HCT116 (cell line): ENCODE data around the gene PLCH2. TPM values are rescaled to one million over a fixed set of nuclear protein-coding genes. Genes with fewer than 3 reads are reported as not detected.

Source experiments
- ATAC-seq: fragments of 200-7000 bp; cut with Tn5 transposase; 2 replicates; pipeline ENCODE4 v1.9.1; 2020; ENCODE audit warnings: mild to moderate bottlenecking, moderate library complexity
- BruUV-seq: library from RNA; stranded (reverse); fragments of 400-500 nt; replicated peaks from 2 replicates; lab custom pipeline; 2021; lab: Mats Ljungman, UMichigan
- CTCF ChIA-PET: fragments of 300-600 bp; sonication (Branson Sonifier 250); formaldehyde crosslinking; loops from one replicate; lab custom pipeline; 2021; ENCODE audit warnings: antibody characterized with exemption; lab: Charles Lee
- POLR2A ChIA-PET: fragments of 300-600, 350-600 bp; sonication (Branson Sonifier 250); formaldehyde crosslinking; loops from one replicate; lab custom pipeline; 2021; ENCODE audit warnings: antibody characterized with exemption; lab: Charles Lee
- RAD21 ChIA-PET, 2 experiments: fragments of 300-600 bp; sonication (Branson Sonifier 250); formaldehyde crosslinking; loops; one replicate each; lab custom pipeline; 2023; ENCODE audit warnings: low total read pairs in 2 of 2; ENCODE audit not compliant: uncharacterized antibody in 2 of 2, unreplicated experiment in 2 of 2, low non-redundant PET in 1 of 2; lab: Charles Lee
- DNase-seq: peaks from one replicate; pipeline ENCODE4 v3.0.0-alpha.2; 2010; ENCODE audit warnings: low read depth, low spot score
- H2AFZ ChIP-seq: fragments of 200-600 bp; shearing (Covaris generic), sonication (generic); 2 replicates; pipeline ENCODE4 v1.6.1; 2017; ENCODE audit warnings: low read depth, mixed run types, mixed read lengths, antibody characterized with exemption, low read length; ENCODE audit not compliant: poor library complexity, severe bottlenecking
- H3K27ac ChIP-seq: 2 replicates; pipeline ENCODE4 v1.5.1; 2012; ENCODE audit warnings: low read depth, low read length
- H3K27me3 ChIP-seq: fragments of 200-600 bp; sonication (generic); 2 replicates; pipeline ENCODE4 v1.6.1; 2016; ENCODE audit warnings: mixed run types, low read length, mixed read lengths; ENCODE audit not compliant: insufficient read depth
- H3K36me3 ChIP-seq, 2 experiments: fragments of 200-500 bp in 1 of 2; fragments of 200-600 bp in 1 of 2; sonication (Bioruptor generic) in 1 of 2; sonication (generic) in 1 of 2; 2 replicates each; pipeline versions ENCODE4 v1.5.1 to v1.6.1; 2014 to 2016; ENCODE audit warnings: low read length in 2 of 2, inconsistent platforms in 1 of 2, mixed read lengths in 1 of 2, mixed run types in 1 of 2; ENCODE audit not compliant: insufficient read depth in 2 of 2, control insufficient read depth in 1 of 2
- H3K4me1 ChIP-seq, 2 experiments: fragments of 200-600 bp in 1 of 2; sonication (generic) in 1 of 2; 2 replicates each; pipeline versions ENCODE4 v1.5.1 to v1.6.1; 2012 to 2017; ENCODE audit warnings: low read length in 2 of 2, inconsistent platforms in 1 of 2, mild to moderate bottlenecking in 1 of 2, mixed read lengths in 1 of 2, mixed run types in 1 of 2, moderate library complexity in 1 of 2; ENCODE audit not compliant: insufficient read depth in 2 of 2, control insufficient read depth in 1 of 2
- H3K4me2 ChIP-seq: fragments of 200-600 bp; sonication (generic); 2 replicates; pipeline ENCODE4 v1.6.1; 2017; ENCODE audit warnings: mixed run types, low read length, mixed read lengths
- H3K4me3 ChIP-seq, 2 experiments: fragments of 200-600 bp in 1 of 2; sonication (generic) in 1 of 2; replicated peaks in 1 of 2; 2 replicates each; pipeline ENCODE4 v1.5.1; 2011 to 2016; ENCODE audit warnings: low read length in 2 of 2, control low read depth in 1 of 2, low read depth in 1 of 2, mild to moderate bottlenecking in 1 of 2, mixed read lengths in 1 of 2, mixed run types in 1 of 2
- H3K79me2 ChIP-seq: fragments of 200-600 bp; sonication (generic); 2 replicates; pipeline ENCODE4 v1.6.1; 2017; ENCODE audit warnings: mild to moderate bottlenecking, mixed run types, low read length, moderate library complexity, mixed read lengths; ENCODE audit not compliant: insufficient read depth
- H3K9ac ChIP-seq: fragments of 200-600 bp; sonication (generic); 2 replicates; pipeline ENCODE4 v1.6.1; 2016; ENCODE audit warnings: low read length, mixed read lengths
- H3K9me2 ChIP-seq: fragments of 200-600 bp; sonication (generic), shearing (Covaris generic); 2 replicates; pipeline ENCODE4 v1.6.1; 2017; ENCODE audit warnings: mixed run types, mild to moderate bottlenecking, moderate library complexity; ENCODE audit not compliant: insufficient read depth
- H3K9me3 ChIP-seq, 2 experiments: fragments of 200-500 bp in 1 of 2; fragments of 200-600 bp in 1 of 2; sonication (Bioruptor generic) in 1 of 2; sonication (generic) in 1 of 2; 2 replicates each; pipeline ENCODE4 v1.6.1; 2014 to 2017; ENCODE audit warnings: low read length in 2 of 2, mixed read lengths in 2 of 2, inconsistent platforms in 1 of 2, low read depth in 1 of 2, mild to moderate bottlenecking in 1 of 2, mixed run types in 1 of 2, moderate library complexity in 1 of 2; ENCODE audit not compliant: control insufficient read depth in 1 of 2, insufficient read depth in 1 of 2
- H4K20me1 ChIP-seq: fragments of 200-600 bp; sonication (generic), shearing (Covaris generic); 2 replicates; pipeline ENCODE4 v1.6.1; 2017; ENCODE audit warnings: mixed run types, mild to moderate bottlenecking, moderate library complexity; ENCODE audit not compliant: insufficient read depth
- CBX3 ChIP-seq: IDR thresholded peaks from 2 replicates; pipeline ENCODE4 v1.6.1; 2012; ENCODE audit warnings: low read depth
- CEBPB ChIP-seq: IDR thresholded peaks from 2 replicates; pipeline ENCODE4 v1.6.1; 2012; ENCODE audit warnings: low read depth
- EGR1 ChIP-seq: IDR thresholded peaks from 2 replicates; pipeline ENCODE4 v1.6.1; 2012; ENCODE audit warnings: low read depth
- ELF1 ChIP-seq: IDR thresholded peaks from 2 replicates; pipeline ENCODE4 v1.6.1; 2012; ENCODE audit warnings: low read depth, borderline replicate concordance
- EZH2 ChIP-seq: fragments of 200-600 bp; sonication (generic); IDR thresholded peaks from 2 replicates; pipeline ENCODE4 v1.6.1; 2017; ENCODE audit warnings: antibody characterized with exemption, mixed run types
- FOSL1 ChIP-seq: IDR thresholded peaks from 2 replicates; pipeline ENCODE4 v1.6.1; 2012; ENCODE audit warnings: low read depth
- JUND ChIP-seq: IDR thresholded peaks from 2 replicates; pipeline ENCODE4 v1.6.1; 2012
- POLR2A ChIP-seq: IDR thresholded peaks from 2 replicates; pipeline ENCODE4 v1.7.0; 2011; ENCODE audit warnings: borderline replicate concordance; ENCODE audit not compliant: insufficient read depth, insufficient read length; ENCODE audit errors: extremely low read depth
- POLR2AphosphoS5 ChIP-seq: IDR thresholded peaks from 2 replicates; pipeline ENCODE4 v1.6.1; 2011; ENCODE audit warnings: mild to moderate bottlenecking, low read depth, low read length, moderate library complexity
- SP1 ChIP-seq: IDR thresholded peaks from 2 replicates; pipeline ENCODE4 v1.6.1; 2012; ENCODE audit warnings: low read depth
- SRF ChIP-seq: IDR thresholded peaks from 2 replicates; pipeline ENCODE4 v1.6.1; 2012; ENCODE audit warnings: low read depth
- TCF7L2 ChIP-seq: IDR thresholded peaks from 2 replicates; pipeline ENCODE4 v1.7.0; 2011; ENCODE audit warnings: borderline replicate concordance, inconsistent platforms; ENCODE audit not compliant: insufficient read depth, insufficient read length; ENCODE audit errors: extremely low read depth
- YY1 ChIP-seq: IDR thresholded peaks from 2 replicates; pipeline ENCODE4 v1.6.1; 2011; ENCODE audit warnings: low read length, low read depth, moderate library complexity, mild to moderate bottlenecking; ENCODE audit not compliant: insufficient replicate concordance; ENCODE audit errors: extremely low read depth
- ZNF274 ChIP-seq: fragments of 200-500 bp; sonication (Bioruptor generic); IDR thresholded peaks from 2 replicates; pipeline ENCODE4 v1.6.1; 2014; ENCODE audit warnings: mild to moderate bottlenecking, low read depth, low read length, inconsistent platforms
- intact Hi-C: fragments of 100-400 bp; cut with micrococcal nuclease; formaldehyde crosslinking; loops from 2 replicates; pipeline ENCODE4 v1.10.0; 2022
- total RNA-seq: library from RNA; stranded (reverse); gene quantifications from one replicate; pipeline ENCODE4 v1.2.1, GENCODE V29; 2021; ENCODE audit not compliant: unreplicated experiment
- TF ChIP-seq, protein P1 (sequence below): IDR thresholded peaks from 2 replicates; pipeline ENCODE4 v1.6.1; 2012; ENCODE audit warnings: low read depth
- TF ChIP-seq, protein P2 (sequence below): IDR thresholded peaks from 2 replicates; pipeline ENCODE4 v1.6.1; 2012
- TF ChIP-seq, protein P3 (sequence below): IDR thresholded peaks from 2 replicates; pipeline ENCODE4 v1.6.1; 2012

The PLCH2 gene
- total RNA-seq, 1 experiment from 2014 or later, result 2.0 TPM

DNA sequence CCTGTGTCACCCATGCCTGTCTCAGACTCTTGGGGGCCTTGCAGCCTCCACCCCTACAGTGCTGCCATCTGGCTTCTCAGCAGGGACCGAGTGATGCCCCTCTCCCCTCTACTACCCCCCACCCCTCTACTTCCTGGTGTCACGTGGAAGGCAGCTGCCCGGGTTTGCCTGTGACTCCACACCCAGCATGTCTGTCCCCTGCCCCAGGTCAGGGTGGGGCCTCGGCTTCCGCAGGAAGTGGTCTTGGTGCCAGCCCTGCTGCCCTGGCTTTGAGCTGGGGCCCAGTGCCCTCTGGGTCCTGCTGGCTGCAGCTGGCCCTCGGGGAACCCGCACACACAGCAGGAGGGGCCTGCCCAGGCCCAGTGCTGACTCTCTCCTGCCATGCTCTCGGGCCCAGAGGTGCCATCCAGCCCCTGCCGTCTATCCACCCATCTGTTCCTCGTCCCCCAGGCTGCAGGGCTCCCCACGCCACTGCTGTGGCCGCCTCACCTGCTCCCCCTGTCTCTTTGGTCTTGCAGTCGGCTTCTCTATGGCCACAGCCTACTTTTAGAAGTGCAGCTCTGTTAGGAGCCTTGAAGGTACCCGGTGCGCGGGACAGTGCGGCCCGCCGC, 24.0 kb downstream of the PLCH2 start:
- ATAC-seq (no peak), DNase-seq (no peak)
- Histone ChIP-seq H3K4me1 (no peaks in the 10 kb centered on the region; a peak in 1 of 4 replicates), H3K4me2 (no peak overlapping the region), H3K9me3 (no peaks in the 10 kb centered on the region), H4K20me1 (no peaks in the 10 kb centered on the region), H3K36me3 (no peaks in the 10 kb centered on the region), H3K27me3 (no peaks in the 10 kb centered on the region)
- ChIA-PET RAD21 (no interaction called here), POLR2A (no interaction called here)
- no TSS peak for BruUV-seq
- intact Hi-C loops, result no loop called here
- TF ChIP-seq JUND, result no peak
- no peak for TF ChIP-seq SP1
- TF ChIP-seq, all 23 proteins: peak for 0
- CTCF ChIA-PET, result no interaction called here
- no peak overlapping the region for H3K27ac ChIP-seq
- no peaks in the 10 kb centered on the region for H3K79me2 ChIP-seq
- no peak overlapping the region for H3K9ac ChIP-seq
- H2AFZ ChIP-seq, result no peak overlapping the region
- H3K9me2 ChIP-seq, result no peaks in the 10 kb centered on the region
- H3K4me3 ChIP-seq, result no peak overlapping the region

DNA sequence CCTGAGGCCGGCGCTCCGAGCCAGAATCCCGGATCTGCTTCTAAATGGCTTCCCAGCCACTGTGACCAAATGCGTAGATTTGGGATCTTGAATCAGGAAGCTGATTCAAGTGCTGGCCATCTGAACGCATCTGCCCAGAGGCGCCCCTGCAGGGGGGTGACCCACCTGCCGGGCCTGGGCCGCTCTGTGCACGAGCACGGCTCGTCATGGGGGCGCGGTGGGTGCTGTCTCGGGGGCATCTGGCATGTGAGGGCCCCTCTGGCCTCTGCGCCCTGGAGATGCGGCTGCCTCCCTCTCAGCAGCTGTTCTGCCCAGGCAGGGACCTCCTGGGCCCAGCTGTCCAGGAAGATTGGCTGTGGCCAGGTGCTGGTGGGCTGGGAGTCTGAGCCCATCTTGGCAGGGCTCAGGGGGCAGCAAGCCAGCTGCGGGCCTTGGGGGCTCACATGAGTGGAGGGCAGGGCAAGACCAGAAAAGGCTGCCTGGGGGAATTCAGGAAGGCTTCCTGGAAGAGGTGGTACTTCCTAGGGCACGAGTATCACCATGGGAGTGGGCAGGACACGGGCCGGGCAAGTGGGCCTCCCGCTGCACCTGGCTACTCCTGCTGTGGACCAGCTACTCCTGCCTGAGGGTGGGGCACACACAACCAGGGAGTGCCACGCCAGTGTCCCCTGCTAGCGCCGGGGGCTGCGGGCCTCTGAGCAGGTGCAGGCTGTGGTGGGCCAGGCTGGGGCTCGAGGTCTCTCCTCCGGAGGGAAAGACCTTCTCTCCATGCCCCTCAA, 25.1 kb downstream of the PLCH2 start:
- Histone ChIP-seq H3K36me3 (no peaks in the 10 kb centered on the region), H3K27me3 (no peaks in the 10 kb centered on the region), H3K9ac (no peak overlapping the region), H3K27ac (no peak overlapping the region), H3K4me2 (no peak overlapping the region), H3K9me3 (no peaks in the 10 kb centered on the region), H2AFZ (no peak overlapping the region), H4K20me1 (no peaks in the 10 kb centered on the region), H3K9me2 (no peaks in the 10 kb centered on the region), H3K4me3 (no peak overlapping the region), H3K79me2 (no peaks in the 10 kb centered on the region), H3K4me1 (no peaks in the 10 kb centered on the region; a peak in 1 of 4 replicates)
- ChIA-PET RAD21 (no interaction called here), POLR2A (no interaction called here), CTCF (no interaction called here)
- no peak for DNase-seq
- no TSS peak for BruUV-seq
- intact Hi-C loops, result no loop called here
- no peak for ATAC-seq
- no peak for TF ChIP-seq ZNF274
- no peak for TF ChIP-seq YY1
- no peak for TF ChIP-seq CBX3
- no peak for TF ChIP-seq POLR2AphosphoS5
- TF ChIP-seq, protein P1, sequence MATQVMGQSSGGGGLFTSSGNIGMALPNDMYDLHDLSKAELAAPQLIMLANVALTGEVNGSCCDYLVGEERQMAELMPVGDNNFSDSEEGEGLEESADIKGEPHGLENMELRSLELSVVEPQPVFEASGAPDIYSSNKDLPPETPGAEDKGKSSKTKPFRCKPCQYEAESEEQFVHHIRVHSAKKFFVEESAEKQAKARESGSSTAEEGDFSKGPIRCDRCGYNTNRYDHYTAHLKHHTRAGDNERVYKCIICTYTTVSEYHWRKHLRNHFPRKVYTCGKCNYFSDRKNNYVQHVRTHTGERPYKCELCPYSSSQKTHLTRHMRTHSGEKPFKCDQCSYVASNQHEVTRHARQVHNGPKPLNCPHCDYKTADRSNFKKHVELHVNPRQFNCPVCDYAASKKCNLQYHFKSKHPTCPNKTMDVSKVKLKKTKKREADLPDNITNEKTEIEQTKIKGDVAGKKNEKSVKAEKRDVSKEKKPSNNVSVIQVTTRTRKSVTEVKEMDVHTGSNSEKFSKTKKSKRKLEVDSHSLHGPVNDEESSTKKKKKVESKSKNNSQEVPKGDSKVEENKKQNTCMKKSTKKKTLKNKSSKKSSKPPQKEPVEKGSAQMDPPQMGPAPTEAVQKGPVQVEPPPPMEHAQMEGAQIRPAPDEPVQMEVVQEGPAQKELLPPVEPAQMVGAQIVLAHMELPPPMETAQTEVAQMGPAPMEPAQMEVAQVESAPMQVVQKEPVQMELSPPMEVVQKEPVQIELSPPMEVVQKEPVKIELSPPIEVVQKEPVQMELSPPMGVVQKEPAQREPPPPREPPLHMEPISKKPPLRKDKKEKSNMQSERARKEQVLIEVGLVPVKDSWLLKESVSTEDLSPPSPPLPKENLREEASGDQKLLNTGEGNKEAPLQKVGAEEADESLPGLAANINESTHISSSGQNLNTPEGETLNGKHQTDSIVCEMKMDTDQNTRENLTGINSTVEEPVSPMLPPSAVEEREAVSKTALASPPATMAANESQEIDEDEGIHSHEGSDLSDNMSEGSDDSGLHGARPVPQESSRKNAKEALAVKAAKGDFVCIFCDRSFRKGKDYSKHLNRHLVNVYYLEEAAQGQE, result no peak
- no peak for TF ChIP-seq EGR1
- TF ChIP-seq POLR2A, result no peak
- TF ChIP-seq FOSL1, result no peak
- no peak for TF ChIP-seq SP1
- TF ChIP-seq, protein P2, sequence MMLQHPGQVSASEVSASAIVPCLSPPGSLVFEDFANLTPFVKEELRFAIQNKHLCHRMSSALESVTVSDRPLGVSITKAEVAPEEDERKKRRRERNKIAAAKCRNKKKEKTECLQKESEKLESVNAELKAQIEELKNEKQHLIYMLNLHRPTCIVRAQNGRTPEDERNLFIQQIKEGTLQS, result no peak
- TF ChIP-seq, protein P3, sequence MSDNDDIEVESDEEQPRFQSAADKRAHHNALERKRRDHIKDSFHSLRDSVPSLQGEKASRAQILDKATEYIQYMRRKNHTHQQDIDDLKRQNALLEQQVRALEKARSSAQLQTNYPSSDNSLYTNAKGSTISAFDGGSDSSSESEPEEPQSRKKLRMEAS, result no peak
- TF ChIP-seq CEBPB, result no peak
- TF ChIP-seq EZH2, result no peak
- no peak for TF ChIP-seq ELF1
- no peak for TF ChIP-seq JUND
- TF ChIP-seq TCF7L2, result no peak
- TF ChIP-seq SRF, result no peak
